Kidney (tissue), 14 donors: Measurements from ENCODE around the gene ARF6. TPM values are rescaled to one million over a fixed set of nuclear protein-coding genes. Genes with fewer than 3 reads are reported as not detected.

Source experiments
- DNase-seq, 5 donors: peaks; one replicate each; pipeline ENCODE4 v3.0.0-alpha.2; 2013 to 2020
- FAIRE-seq: peaks from 2 replicates; lab custom pipeline; 2012; peaks lifted over from hg19 to GRCh38; lab: Jason Lieb, UNC
- H3K27ac ChIP-seq, 2 donors: one replicate each; pipeline ENCODE4 v1.7.0; 2013; ENCODE audit warnings: low read depth in 2 of 2, low read length in 2 of 2, inconsistent platforms in 1 of 2
- H3K27me3 ChIP-seq: one replicate; pipeline ENCODE4 v1.7.1; 2013; ENCODE audit warnings: low read length, inconsistent platforms; ENCODE audit not compliant: control insufficient read depth, insufficient read depth
- H3K36me3 ChIP-seq, 3 donors: one replicate each; pipeline versions ENCODE4 v1.7.0 to v1.7.1; 2013; ENCODE audit warnings: low read length in 3 of 3, control low read depth in 1 of 3, inconsistent platforms in 1 of 3; ENCODE audit not compliant: insufficient read depth in 3 of 3, control insufficient read depth in 2 of 3
- H3K4me1 ChIP-seq, 3 donors: one replicate each; pipeline versions ENCODE4 v1.7.0 to v1.7.1; 2013; ENCODE audit warnings: low read length in 3 of 3, inconsistent platforms in 1 of 3, low read depth in 1 of 3; ENCODE audit not compliant: control insufficient read depth in 2 of 3, insufficient read depth in 2 of 3
- H3K4me3 ChIP-seq, 3 donors: one replicate each; pipeline versions ENCODE4 v1.7.0 to v1.8.1; 2013; ENCODE audit warnings: low read length in 3 of 3, control low read depth in 1 of 3, inconsistent platforms in 1 of 3
- H3K9ac ChIP-seq, 3 donors: one replicate each; pipeline versions ENCODE4 v1.7.0 to v1.7.1; 2013; ENCODE audit warnings: low read length in 3 of 3, control low read depth in 1 of 3, inconsistent platforms in 1 of 3
- H3K9me3 ChIP-seq, 3 donors: one replicate each; pipeline versions ENCODE4 v1.7.0 to v1.7.1; 2013; ENCODE audit warnings: low read length in 3 of 3, control low read depth in 1 of 3, inconsistent platforms in 1 of 3; ENCODE audit not compliant: control insufficient read depth in 2 of 3, insufficient read depth in 1 of 3
- intact Hi-C: fragments of 100-400 bp; cut with DNase I; formaldehyde crosslinking; loops from one replicate; pipeline ENCODE4 v1.11.1; 2022
- polyA plus RNA-seq: library from polyadenylated mRNA; stranded (reverse); fragments of 350-450 nt; fragmentation: Illumina TruSeq; extraction: RNeasy Lipid Tissue Mini Kit (QIAGEN cat#74804); gene quantifications from one replicate; pipeline ENCODE4 v1.2.3, GENCODE V29; 2014; ENCODE audit warnings: low read depth, low replicate concordance; ENCODE audit not compliant: insufficient read depth
- total RNA-seq: library from RNA; stranded (reverse); fragmentation: NEBNext Ultra II Directional; extraction: Animal tissue kit (Norgen Biotek cat#: 25700); gene quantifications from one replicate; pipeline ENCODE4 v1.2.1, GENCODE V29; 2021
- TF ChIP-seq, protein P1 (sequence below): IDR thresholded peaks from 3 replicates; pipeline ENCODE4 v1.5.1; 2012; ENCODE audit warnings: mild to moderate bottlenecking, moderate library complexity, borderline replicate concordance; ENCODE audit not compliant: insufficient read depth; ENCODE audit errors: extremely low read depth
- donor health status: control.
- donor health status: control.
- donor health status: control.
- donor health status: control.
- donor health status: control.
- donor health status: DM: yes; HTN: yes; CAD: no.
- donor health status: Normal renal cell carcinoma (clear cell type).

The ARF6 gene
- total and polyA plus RNA-seq, 2 donors from 2014 or later: 38.9 to 87.1 TPM

DNA sequence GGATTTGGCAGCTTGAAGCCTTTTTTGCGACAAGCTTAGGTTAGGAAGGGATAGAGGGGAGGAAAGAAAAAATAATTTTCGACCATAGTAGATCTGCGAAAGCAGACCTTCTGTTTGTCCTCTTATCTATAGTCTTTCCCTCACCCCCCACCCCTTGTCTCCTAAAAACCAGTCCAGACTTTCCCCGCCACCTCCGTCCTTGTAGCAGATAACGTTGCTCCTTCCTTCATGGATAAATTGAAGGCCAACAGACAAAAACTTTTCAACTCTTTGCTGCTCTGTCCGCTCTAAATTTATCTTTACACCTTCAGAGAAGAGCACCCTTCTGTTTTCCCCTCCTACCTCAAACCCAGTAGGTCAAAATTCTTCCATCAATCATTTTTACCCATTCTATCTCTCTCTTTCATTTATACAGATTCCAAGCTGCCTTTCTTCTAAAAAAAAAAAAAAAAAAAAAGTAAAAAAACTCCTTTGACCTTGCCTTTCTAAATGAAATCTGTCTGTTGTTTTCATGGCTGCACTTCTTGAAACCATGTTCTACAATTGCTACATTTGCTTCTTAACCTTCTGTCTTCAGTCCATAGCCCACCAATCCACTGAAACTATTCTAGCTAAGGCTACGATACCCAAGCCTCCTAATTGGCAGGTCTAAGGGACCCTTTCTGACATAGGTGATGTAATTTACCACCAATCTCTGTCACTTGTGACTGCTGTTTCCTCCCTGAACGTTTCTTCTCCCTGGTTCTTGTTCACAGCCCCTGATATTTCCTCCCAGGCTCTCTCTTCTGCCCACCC, 29.2 kb upstream of the ARF6 start:
- no peaks in the 10 kb centered on the region for H3K36me3 ChIP-seq
- intact Hi-C loops: no loop called here
- FAIRE-seq: no peak

GRCh38 chr14:49865431-49865859, 27.4 kb upstream of the ARF6 start:
- H3K27ac ChIP-seq: no peak overlapping the region
- peaks cover 3 to 8% (median 8%) of the 10 kb centered on the region in 3 donors for H3K4me1 ChIP-seq
- FAIRE-seq: no peak
- DNase-seq: peak; percentile 75 to 85 (median 79)
- no peaks in the 10 kb centered on the region for H3K36me3 ChIP-seq
- TF ChIP-seq, protein P1, sequence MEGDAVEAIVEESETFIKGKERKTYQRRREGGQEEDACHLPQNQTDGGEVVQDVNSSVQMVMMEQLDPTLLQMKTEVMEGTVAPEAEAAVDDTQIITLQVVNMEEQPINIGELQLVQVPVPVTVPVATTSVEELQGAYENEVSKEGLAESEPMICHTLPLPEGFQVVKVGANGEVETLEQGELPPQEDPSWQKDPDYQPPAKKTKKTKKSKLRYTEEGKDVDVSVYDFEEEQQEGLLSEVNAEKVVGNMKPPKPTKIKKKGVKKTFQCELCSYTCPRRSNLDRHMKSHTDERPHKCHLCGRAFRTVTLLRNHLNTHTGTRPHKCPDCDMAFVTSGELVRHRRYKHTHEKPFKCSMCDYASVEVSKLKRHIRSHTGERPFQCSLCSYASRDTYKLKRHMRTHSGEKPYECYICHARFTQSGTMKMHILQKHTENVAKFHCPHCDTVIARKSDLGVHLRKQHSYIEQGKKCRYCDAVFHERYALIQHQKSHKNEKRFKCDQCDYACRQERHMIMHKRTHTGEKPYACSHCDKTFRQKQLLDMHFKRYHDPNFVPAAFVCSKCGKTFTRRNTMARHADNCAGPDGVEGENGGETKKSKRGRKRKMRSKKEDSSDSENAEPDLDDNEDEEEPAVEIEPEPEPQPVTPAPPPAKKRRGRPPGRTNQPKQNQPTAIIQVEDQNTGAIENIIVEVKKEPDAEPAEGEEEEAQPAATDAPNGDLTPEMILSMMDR: peak; percentile 86
- no peak overlapping the region for H3K4me3 ChIP-seq
- peak overlapping the region in 1 of 3 donors; percentile 33 for H3K9ac ChIP-seq
- intact Hi-C loops: no loop called here
- H3K9me3 ChIP-seq: no peaks in the 10 kb centered on the region
- no peaks in the 10 kb centered on the region for H3K27me3 ChIP-seq

More for the DNA sequence above, 29.2 kb upstream of the ARF6 start:
- Histone ChIP-seq H3K9me3 (no peaks in the 10 kb centered on the region), H3K27me3 (no peaks in the 10 kb centered on the region), H3K27ac (peak overlapping the region; percentile 96 to 97), H3K9ac (peak overlapping the region; percentile 98 to 99 (median 98)), H3K4me1 (peaks cover 3 to 8% (median 8%) of the 10 kb centered on the region in 3 donors), H3K4me3 (peak overlapping the region; percentile 88 to 99 (median 88))
- TF ChIP-seq, protein P1: no peak
- DNase-seq: peak in 1 of 5 donors; percentile 52

GRCh38 chr14:49867831-49868719, 24.8 kb upstream of the ARF6 start:
- peak overlapping the region; percentile 78 to 98 (median 85) for H3K9ac ChIP-seq
- DNase-seq: peak; percentile 95 to 99 (median 98)
- no peaks in the 10 kb centered on the region for H3K27me3 ChIP-seq
- no peak for FAIRE-seq
- peaks cover 3 to 8% (median 8%) of the 10 kb centered on the region in 3 donors for H3K4me1 ChIP-seq
- no peaks in the 10 kb centered on the region for H3K36me3 ChIP-seq
- peak overlapping the region; percentile 73 to 88 (median 86) for H3K4me3 ChIP-seq
- H3K27ac ChIP-seq: peak overlapping the region; percentile 96 to 97
- intact Hi-C loops: no loop called here
- no peaks in the 10 kb centered on the region for H3K9me3 ChIP-seq
- TF ChIP-seq, protein P1: no peak
